Neural cell (in vitro differentiated cells): ENCODE results near the gene PMEPA1.

Source experiments
- EP300 ChIP-seq: fragments of 450-650 bp; conservative IDR thresholded peaks from 2 replicates; pipeline ENCODE4 v1.6.1; 2014; ENCODE audit warnings: antibody characterized with exemption, mild to moderate bottlenecking, moderate library complexity; ENCODE audit not compliant: poor library complexity, severe bottlenecking
- POLR2AphosphoS5 ChIP-seq: IDR thresholded peaks from 2 replicates; pipeline ENCODE4 v1.6.1; 2012
- TF ChIP-seq, protein P1 (sequence below): IDR thresholded peaks from 2 replicates; pipeline ENCODE4 v1.6.1; 2012; ENCODE audit warnings: borderline replicate concordance
- TF ChIP-seq, protein P2 (sequence below): fragments of 450-650 bp; IDR thresholded peaks from 2 replicates; pipeline ENCODE4 v1.5.1; 2014; ENCODE audit warnings: antibody characterized with exemption, mild to moderate bottlenecking, moderate library complexity; ENCODE audit not compliant: poor library complexity, severe bottlenecking

DNA sequence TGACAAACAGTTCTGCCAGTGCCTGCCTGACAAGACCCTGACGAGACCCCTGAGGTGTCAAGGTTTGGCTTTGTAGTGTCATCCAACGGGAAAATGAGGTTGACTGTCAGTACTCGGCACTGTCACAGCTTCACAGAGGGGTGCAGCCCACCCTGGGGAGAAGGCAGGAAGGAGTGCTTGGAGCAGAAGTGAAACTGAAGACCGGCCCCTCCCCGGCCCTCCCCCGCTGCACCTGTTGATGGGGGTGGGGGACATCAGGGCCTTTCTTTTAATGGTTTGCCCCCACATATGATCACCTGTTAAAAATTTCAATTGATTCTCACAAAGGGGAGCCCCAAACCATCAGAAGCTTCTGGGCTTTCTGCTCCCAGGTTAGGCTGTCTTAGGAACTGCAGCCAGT is 6.8 kb downstream of the PMEPA1 start:
- TF ChIP-seq POLR2AphosphoS5 (no peak), EP300 (no peak)
- TF ChIP-seq, protein P1, sequence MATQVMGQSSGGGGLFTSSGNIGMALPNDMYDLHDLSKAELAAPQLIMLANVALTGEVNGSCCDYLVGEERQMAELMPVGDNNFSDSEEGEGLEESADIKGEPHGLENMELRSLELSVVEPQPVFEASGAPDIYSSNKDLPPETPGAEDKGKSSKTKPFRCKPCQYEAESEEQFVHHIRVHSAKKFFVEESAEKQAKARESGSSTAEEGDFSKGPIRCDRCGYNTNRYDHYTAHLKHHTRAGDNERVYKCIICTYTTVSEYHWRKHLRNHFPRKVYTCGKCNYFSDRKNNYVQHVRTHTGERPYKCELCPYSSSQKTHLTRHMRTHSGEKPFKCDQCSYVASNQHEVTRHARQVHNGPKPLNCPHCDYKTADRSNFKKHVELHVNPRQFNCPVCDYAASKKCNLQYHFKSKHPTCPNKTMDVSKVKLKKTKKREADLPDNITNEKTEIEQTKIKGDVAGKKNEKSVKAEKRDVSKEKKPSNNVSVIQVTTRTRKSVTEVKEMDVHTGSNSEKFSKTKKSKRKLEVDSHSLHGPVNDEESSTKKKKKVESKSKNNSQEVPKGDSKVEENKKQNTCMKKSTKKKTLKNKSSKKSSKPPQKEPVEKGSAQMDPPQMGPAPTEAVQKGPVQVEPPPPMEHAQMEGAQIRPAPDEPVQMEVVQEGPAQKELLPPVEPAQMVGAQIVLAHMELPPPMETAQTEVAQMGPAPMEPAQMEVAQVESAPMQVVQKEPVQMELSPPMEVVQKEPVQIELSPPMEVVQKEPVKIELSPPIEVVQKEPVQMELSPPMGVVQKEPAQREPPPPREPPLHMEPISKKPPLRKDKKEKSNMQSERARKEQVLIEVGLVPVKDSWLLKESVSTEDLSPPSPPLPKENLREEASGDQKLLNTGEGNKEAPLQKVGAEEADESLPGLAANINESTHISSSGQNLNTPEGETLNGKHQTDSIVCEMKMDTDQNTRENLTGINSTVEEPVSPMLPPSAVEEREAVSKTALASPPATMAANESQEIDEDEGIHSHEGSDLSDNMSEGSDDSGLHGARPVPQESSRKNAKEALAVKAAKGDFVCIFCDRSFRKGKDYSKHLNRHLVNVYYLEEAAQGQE, result no peak
- TF ChIP-seq, protein P2, sequence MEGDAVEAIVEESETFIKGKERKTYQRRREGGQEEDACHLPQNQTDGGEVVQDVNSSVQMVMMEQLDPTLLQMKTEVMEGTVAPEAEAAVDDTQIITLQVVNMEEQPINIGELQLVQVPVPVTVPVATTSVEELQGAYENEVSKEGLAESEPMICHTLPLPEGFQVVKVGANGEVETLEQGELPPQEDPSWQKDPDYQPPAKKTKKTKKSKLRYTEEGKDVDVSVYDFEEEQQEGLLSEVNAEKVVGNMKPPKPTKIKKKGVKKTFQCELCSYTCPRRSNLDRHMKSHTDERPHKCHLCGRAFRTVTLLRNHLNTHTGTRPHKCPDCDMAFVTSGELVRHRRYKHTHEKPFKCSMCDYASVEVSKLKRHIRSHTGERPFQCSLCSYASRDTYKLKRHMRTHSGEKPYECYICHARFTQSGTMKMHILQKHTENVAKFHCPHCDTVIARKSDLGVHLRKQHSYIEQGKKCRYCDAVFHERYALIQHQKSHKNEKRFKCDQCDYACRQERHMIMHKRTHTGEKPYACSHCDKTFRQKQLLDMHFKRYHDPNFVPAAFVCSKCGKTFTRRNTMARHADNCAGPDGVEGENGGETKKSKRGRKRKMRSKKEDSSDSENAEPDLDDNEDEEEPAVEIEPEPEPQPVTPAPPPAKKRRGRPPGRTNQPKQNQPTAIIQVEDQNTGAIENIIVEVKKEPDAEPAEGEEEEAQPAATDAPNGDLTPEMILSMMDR, result no peak
